CD4-positive, alpha-beta T cell treated with Interleukin-12 subunit alpha and Interleukin-12 subunit beta, for 1 hour (primary cell): ENCODE measurements around the gene CYP2B6.
"Not testable (repeated sequence)": the region's sequence is repeated elsewhere in the genome, so short reads cannot be mapped to it uniquely, and the experiment has no call there.

Experiments used
- DNase-seq: peaks from one replicate; pipeline ENCODE4 v3.0.0-alpha.2; 2020

Gene CYP2B6

GRCh38 chr19:41039806-41040205, 48.7 kb downstream of the CYP2B6 start:
- DNase-seq = no peak

- not testable (repeated sequence) for DNase-seq
Observed at GRCh38 chr19:41045095-41045494, 54.0 kb downstream of the CYP2B6 start.

GRCh38 chr19:41050426-41050825, 59.3 kb downstream of the CYP2B6 start:
- no peak for DNase-seq

GRCh38 chr19:41052162-41052561, 61.1 kb downstream of the CYP2B6 start:
- not testable (repeated sequence) for DNase-seq

- DNase-seq = not testable (repeated sequence)
Observed at GRCh38 chr19:41053331-41053730, 62.2 kb downstream of the CYP2B6 start.

GRCh38 chr19:41064974-41065569, 74.0 kb downstream of the CYP2B6 start:
- DNase-seq = peak; percentile 6
